Erythroblast (primary cell): ENCODE results near the gene BROX.

Experiments
- GATA1 ChIP-seq: IDR thresholded peaks from 2 replicates; pipeline ENCODE4 v1.6.1; 2011; ENCODE audit warnings: low read depth, mild to moderate bottlenecking, control low read depth, low read length, moderate library complexity
- POLR2A ChIP-seq: IDR thresholded peaks from 2 replicates; pipeline ENCODE4 v1.6.1; 2011; ENCODE audit warnings: mild to moderate bottlenecking, low read length

DNA sequence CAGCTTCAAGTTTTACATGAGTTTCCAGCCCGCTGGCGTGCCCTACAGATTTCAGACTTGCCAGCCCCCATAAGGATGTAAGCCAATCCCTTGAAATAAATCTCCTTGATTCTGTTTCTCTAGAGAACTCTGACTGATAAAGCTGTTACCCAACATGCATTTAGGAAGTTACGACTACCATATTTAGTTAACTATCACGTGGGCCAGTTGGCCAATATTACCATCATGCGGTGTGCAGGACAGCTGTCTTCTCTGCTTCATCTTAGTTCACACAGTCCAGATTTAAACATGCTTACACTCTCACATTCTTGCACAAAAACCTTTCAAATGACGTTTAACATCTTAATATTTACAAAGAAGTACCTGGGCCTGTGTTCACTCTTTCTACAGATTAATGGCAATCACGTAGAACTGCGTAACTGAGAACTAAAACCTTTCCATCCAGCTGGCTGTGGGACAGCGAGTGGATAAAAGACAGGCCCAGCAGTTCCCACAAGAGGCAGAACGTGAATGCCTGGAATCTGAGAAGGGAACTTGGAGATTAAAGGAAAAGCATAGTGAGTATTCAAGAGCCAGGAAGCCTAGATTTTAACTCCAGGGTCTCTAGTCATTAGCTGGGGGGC, 45.4 kb downstream of the BROX start:
- TF ChIP-seq POLR2A (no peak), GATA1 (no peak)
